SK-N-SH (cell line): ENCODE results near the gene TNFRSF14. TPM values are rescaled to one million over a fixed set of nuclear protein-coding genes. Genes with fewer than 3 reads are reported as not detected.

Source experiments
- CTCF ChIA-PET: fragments of 300-600, 350-600 bp; formaldehyde crosslinking; extraction: SDS; loops from one replicate; lab custom pipeline; 2021; lab: Yijun Ruan, JAX
- POLR2A ChIA-PET: fragments of 350-600 bp; sonication (Branson Sonifier 250); formaldehyde crosslinking; extraction: SDS; loops from one replicate; lab custom pipeline; 2020; ENCODE audit warnings: antibody characterized with exemption, inconsistent platforms; lab: Yijun Ruan, JAX
- DNase-seq: peaks from one replicate; pipeline ENCODE4 v3.0.0; 2012
- H2AFZ ChIP-seq: fragments of 200-600 bp; sonication (generic); 2 replicates; pipeline ENCODE4 v1.8.1; 2016; ENCODE audit warnings: antibody characterized with exemption, mild to moderate bottlenecking, low read depth
- H3F3A ChIP-seq: fragments of 200-600 bp; sonication (generic); replicated peaks from 2 replicates; pipeline ENCODE3; 2016; ENCODE audit warnings: antibody characterized with exemption, mild to moderate bottlenecking; ENCODE audit not compliant: insufficient read depth
- H3K27ac ChIP-seq, 2 experiments: fragments of 200-500 bp in 1 of 2; fragments of 200-600 bp in 1 of 2; sonication (Bioruptor generic) in 1 of 2; sonication (generic), shearing (Covaris generic) in 1 of 2; 2 replicates each; pipeline versions ENCODE4 v1.5.1 to v1.6.1; 2014 to 2016; ENCODE audit warnings: low read depth in 2 of 2, inconsistent platforms in 1 of 2, low read length in 1 of 2, mild to moderate bottlenecking in 1 of 2, mixed read lengths in 1 of 2
- H3K27me3 ChIP-seq: fragments of 200-600 bp; sonication (generic), shearing (Covaris generic); 2 replicates; pipeline ENCODE4 v1.6.1; 2016; ENCODE audit warnings: mixed run types; ENCODE audit not compliant: insufficient read depth
- H3K36me3 ChIP-seq, 2 experiments: fragments of 200-500 bp in 1 of 2; fragments of 200-600 bp in 1 of 2; sonication (Bioruptor generic) in 1 of 2; sonication (generic) in 1 of 2; replicated peaks in 1 of 2; 2 replicates each; pipeline versions ENCODE3 to v1.5.1; 2014 to 2016; ENCODE audit warnings: low read length in 1 of 2, mild to moderate bottlenecking in 1 of 2; ENCODE audit not compliant: insufficient read depth in 2 of 2, control insufficient read depth in 1 of 2
- H3K4me1 ChIP-seq, 2 experiments: fragments of 200-500 bp in 1 of 2; fragments of 200-600 bp in 1 of 2; sonication (Bioruptor generic) in 1 of 2; sonication (generic), shearing (Covaris generic) in 1 of 2; 2 replicates each; pipeline versions ENCODE4 v1.5.1 to v1.6.1; 2014 to 2016; ENCODE audit warnings: low read depth in 1 of 2, low read length in 1 of 2, mixed run types in 1 of 2; ENCODE audit not compliant: insufficient read depth in 2 of 2, control insufficient read depth in 1 of 2
- H3K4me2 ChIP-seq: fragments of 200-600 bp; sonication (generic), shearing (Covaris generic); 2 replicates; pipeline ENCODE4 v1.6.1; 2017; ENCODE audit warnings: mixed run types
- H3K4me3 ChIP-seq, 2 experiments: fragments of 200-500 bp in 1 of 2; fragments of 200-600 bp in 1 of 2; sonication (Bioruptor generic) in 1 of 2; sonication (generic), shearing (Covaris generic) in 1 of 2; 2 replicates each; pipeline versions ENCODE4 v1.5.1 to v1.8.1; 2014 to 2016; ENCODE audit warnings: low read depth in 2 of 2, inconsistent platforms in 1 of 2, low read length in 1 of 2, mild to moderate bottlenecking in 1 of 2, mixed read lengths in 1 of 2, moderate library complexity in 1 of 2
- H3K79me2 ChIP-seq: fragments of 200-600 bp; sonication (generic); 2 replicates; pipeline ENCODE4 v1.8.1; 2017; ENCODE audit warnings: mild to moderate bottlenecking; ENCODE audit not compliant: insufficient read depth
- H3K9ac ChIP-seq: fragments of 200-600 bp; sonication (generic); 2 replicates; pipeline ENCODE4 v1.6.1; 2017; ENCODE audit warnings: mixed run types
- H3K9me2 ChIP-seq: fragments of 200-600 bp; sonication (generic); 2 replicates; pipeline ENCODE4 v1.6.1; 2017; ENCODE audit warnings: mixed run types
- H3K9me3 ChIP-seq: fragments of 200-600 bp; sonication (generic); 2 replicates; pipeline ENCODE4 v1.6.1; 2017; ENCODE audit warnings: mixed run types, mild to moderate bottlenecking, moderate library complexity
- H4K20me1 ChIP-seq: fragments of 200-600 bp; sonication (generic); 2 replicates; pipeline ENCODE4 v1.6.1; 2017; ENCODE audit warnings: mild to moderate bottlenecking, mixed run types; ENCODE audit not compliant: insufficient read depth
- CTCF ChIP-seq: fragments of 200-600 bp; sonication (generic); IDR thresholded peaks from 2 replicates; pipeline ENCODE4 v1.6.1; 2017; ENCODE audit warnings: antibody characterized with exemption, mild to moderate bottlenecking, moderate library complexity
- EZH2phosphoT487 ChIP-seq: fragments of 200-600 bp; sonication (generic); IDR thresholded peaks from 2 replicates; pipeline ENCODE4 v1.6.1; 2017; ENCODE audit warnings: low read depth, mixed run types, mild to moderate bottlenecking, antibody characterized with exemption, moderate library complexity, borderline replicate concordance
- FOXJ3 ChIP-seq: sonication (generic); formaldehyde crosslinking; IDR thresholded peaks from 2 replicates; pipeline ENCODE4 v1.5.1; 2020; ENCODE audit warnings: mild to moderate bottlenecking, missing genetic modification reagents
- FOXM1 ChIP-seq: IDR thresholded peaks from 2 replicates; pipeline ENCODE4 v1.4.0; 2012; ENCODE audit warnings: low read depth, mild to moderate bottlenecking
- GABPA ChIP-seq: IDR thresholded peaks from 2 replicates; pipeline ENCODE4 v1.4.0; 2012; ENCODE audit warnings: low read depth, mild to moderate bottlenecking
- GATA2 ChIP-seq: sonication (generic); formaldehyde crosslinking; IDR thresholded peaks from 2 replicates; pipeline ENCODE4 v1.5.0; 2020; ENCODE audit warnings: mild to moderate bottlenecking, missing genetic modification reagents
- IRF3 ChIP-seq: fragments of 150-350 bp; IDR thresholded peaks from 2 replicates; pipeline ENCODE4 v1.6.1; 2016; ENCODE audit warnings: mild to moderate bottlenecking, low read depth, low read length
- JUND ChIP-seq: IDR thresholded peaks from 2 replicates; pipeline ENCODE4 v1.4.0; 2012
- MAX ChIP-seq: IDR thresholded peaks from 2 replicates; pipeline ENCODE4 v1.4.0; 2012; ENCODE audit warnings: low read depth
- NRF1 ChIP-seq: IDR thresholded peaks from 2 replicates; pipeline ENCODE4 v1.6.1; 2012; ENCODE audit warnings: low read depth, mild to moderate bottlenecking, low read length
- REST ChIP-seq: IDR thresholded peaks from 2 replicates; pipeline ENCODE4 v1.6.1; 2012; ENCODE audit warnings: mild to moderate bottlenecking, low read depth, low read length, moderate library complexity
- RFX5 ChIP-seq: IDR thresholded peaks from 2 replicates; pipeline ENCODE4 v1.6.1; 2012; ENCODE audit warnings: mild to moderate bottlenecking, improper control_type of control experiment, low read length
- SIN3A ChIP-seq: IDR thresholded peaks from 2 replicates; pipeline ENCODE4 v1.6.1; 2012; ENCODE audit warnings: low read depth, mild to moderate bottlenecking, low read length, moderate library complexity, borderline replicate concordance
- SMC3 ChIP-seq: IDR thresholded peaks from 2 replicates; pipeline ENCODE4 v1.6.1; 2012; ENCODE audit warnings: low read depth, low read length, improper control_type of control experiment
- TCF12 ChIP-seq: IDR thresholded peaks from 2 replicates; pipeline ENCODE4 v1.4.0; 2012
- TEAD4 ChIP-seq: IDR thresholded peaks from 2 replicates; pipeline ENCODE4 v1.4.0; 2012; ENCODE audit warnings: mild to moderate bottlenecking, borderline replicate concordance; ENCODE audit not compliant: insufficient read depth
- USF1 ChIP-seq: IDR thresholded peaks from 2 replicates; pipeline ENCODE4 v1.4.0; 2012; ENCODE audit warnings: low read depth, borderline replicate concordance
- USF2 ChIP-seq: fragments of 150-350 bp; IDR thresholded peaks from 2 replicates; pipeline ENCODE4 v1.6.1; 2017; ENCODE audit warnings: antibody characterized with exemption, low read length, low read depth, borderline replicate concordance
- ZBTB33 ChIP-seq: IDR thresholded peaks from 2 replicates; pipeline ENCODE4 v1.4.0; 2012; ENCODE audit warnings: low read depth, borderline replicate concordance
- WGBS: methylation state at CpG from one replicate; pipeline ENCODE4 v1.1.6; 2017; ENCODE audit warnings: low lambda C conversion rate; 5-methylcytosine and 5-hydroxymethylcytosine counted together
- polyA plus RNA-seq, 3 experiments: library from polyadenylated mRNA; depleted of rRNA; stranded (reverse); fragments of >200 nt; gene quantifications; 2 replicates each; pipeline ENCODE4 v1.2.3, GENCODE V29; 2012

Gene TNFRSF14
- polyA plus RNA-seq, 1 of the 3 experiments (the other 2 are of a cell fraction): 0.28 TPM

GRCh38 chr1:2588661-2589430, 32.7 kb downstream of the TNFRSF14 start:
- POLR2A ChIA-PET: interaction anchor here (0.5 kb wide), 1 partner anchor 14 kb away, joined by 4 read pairs; no protein-coding TSS in a partner anchor
- peaks cover 0 to 5% of the 10 kb centered on the region in 2 experiments for H3K36me3 ChIP-seq
- H3K9me2 ChIP-seq: no peaks in the 10 kb centered on the region
- 70% methylated on average over 4 of the region's 23 CpGs for WGBS
- no peak overlapping the region for H3K4me3 ChIP-seq
- no peaks in the 10 kb centered on the region for H3K27me3 ChIP-seq
- peaks cover 0 to 31% of the 10 kb centered on the region in 2 experiments; a peak in 2 of 4 replicates for H3K4me1 ChIP-seq
- TF ChIP-seq TCF12 (no peak), NRF1 (no peak), CTCF (no peak), FOXM1 (no peak), FOXJ3 (CRISPR knock-in tag) (no peak), SIN3A (no peak), JUND (no peak), REST (no peak), MAX (no peak), USF2 (no peak), RFX5 (no peak), EZH2phosphoT487 (no peak), IRF3 (no peak), GATA2 (CRISPR knock-in tag) (no peak), GABPA (no peak), SMC3 (no peak), TEAD4 (no peak), ZBTB33 (no peak), USF1 (no peak)
- H3K27ac ChIP-seq: no peak overlapping the region
- no peaks in the 10 kb centered on the region for H4K20me1 ChIP-seq
- no peak overlapping the region for H2AFZ ChIP-seq
- H3K79me2 ChIP-seq: peaks cover 6% of the 10 kb centered on the region; the same call in 1 of the 2 replicates
- CTCF ChIA-PET: no interaction called here
- no peak overlapping the region for H3K9ac ChIP-seq
- H3K9me3 ChIP-seq: no peaks in the 10 kb centered on the region
- no peak for DNase-seq
- peaks cover 6% of the 10 kb centered on the region for H3F3A ChIP-seq
- no peak overlapping the region for H3K4me2 ChIP-seq
